ENCODE data around the gene ARFGAP3. TPM values are rescaled to one million over a fixed set of nuclear protein-coding genes. Genes with fewer than 3 reads are reported as not detected.

Gene ARFGAP3
- total RNA-seq, 4 donors from 2014 or later = 38.4 to 86.9 (median 47.5) TPM

- no peaks in the 10 kb centered on the region for H3K27me3 ChIP-seq
- TF ChIP-seq CTCF (IDR thresholded peaks at IDR 0.05) (no peak), POLR2A (IDR thresholded peaks at IDR 0.05) (no peak)
- H3K4me3 ChIP-seq = no peak overlapping the region
- no peaks in the 10 kb centered on the region for H3K9me3 ChIP-seq
- peaks cover 0 to 12% of the 10 kb centered on the region in 2 donors for H3K4me1 ChIP-seq
- intact Hi-C loops (cut with DNase I; ENCODE audit: low total_unique reads) = loop anchor here (10.0 kb wide), 1 partner anchor 57 kb away; no protein-coding TSS in a partner anchor
- no peak for DNase-seq
- peak overlapping the region; percentile 33 to 36 for H3K27ac ChIP-seq
- H3K36me3 ChIP-seq = no peaks in the 10 kb centered on the region
Measured at GRCh38 chr22:42747701-42748513, 109.2 kb downstream of the ARFGAP3 start.

Small RNA genes within 50 kb of the gene (small RNA-seq; reads per million reads assigned to genes)
- gene RF00019 = not detected

Other genes with a start within 250 kb of the ARFGAP3 start
- gene POLDIP3, start 242.4 kb downstream of the ARFGAP3 start, total RNA-seq = 10 to 100 TPM; 25.9 to 73.3 (median 39.2) TPM
- gene ATP5MGL, start 216.7 kb downstream of the ARFGAP3 start, total RNA-seq = under 1 TPM in 1 of 4 donors, not detected in 3; 0.79 TPM
- 100 to 1,000 TPM in 1 of 4 donors, 10 to 100 TPM in 3; 34.0 to 225 (median 51.7) TPM for gene CYB5R3, start 207.9 kb downstream of the ARFGAP3 start, total RNA-seq
- 10 to 100 TPM in 3 of 4 donors, 1 to 10 TPM in 1; 4.4 to 100.0 (median 19.6) TPM for gene A4GALT, start 136.4 kb downstream of the ARFGAP3 start, total RNA-seq
- gene PACSIN2, start 157.9 kb upstream of the ARFGAP3 start, total RNA-seq = 10 to 100 TPM; 34.4 to 66.1 (median 48.0) TPM
- 10 to 100 TPM in 1 of 4 donors, 1 to 10 TPM in 3; 3.6 to 12.5 (median 5.3) TPM for gene TTLL1, start 232.1 kb upstream of the ARFGAP3 start, total RNA-seq